Measurements from ENCODE around the gene CRISP2. TPM values are rescaled to one million over a fixed set of nuclear protein-coding genes. Genes with fewer than 3 reads are reported as not detected.
"Not testable (repeated sequence)": the region's sequence is repeated elsewhere in the genome, so short reads cannot be mapped to it uniquely, and the experiment has no call there.

CRISP2 gene
- total and polyA plus RNA-seq, 2 donors (not counting 1 experiment from before 2014, with no cell fraction given): not detected

DNA sequence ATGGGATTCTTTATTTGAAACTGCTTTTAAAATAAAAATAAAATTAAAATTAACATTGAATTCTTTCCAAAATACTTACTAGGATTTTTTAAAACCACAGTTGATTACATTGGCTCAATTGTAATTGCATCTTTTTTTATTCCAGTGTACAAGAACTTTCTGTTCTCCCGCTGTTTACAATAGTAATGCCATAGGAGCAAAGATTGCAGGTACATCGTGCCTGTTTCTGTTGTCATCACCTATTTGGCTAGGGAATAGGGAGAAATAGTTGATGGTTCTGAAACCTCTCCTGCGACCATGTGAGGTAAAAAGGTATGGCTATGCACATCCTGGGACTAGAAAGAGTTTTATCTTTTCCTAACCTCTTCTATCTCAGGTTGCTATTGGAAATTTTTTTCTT lies 48.5 kb downstream of the CRISP2 start:
- TF ChIP-seq, protein P1, sequence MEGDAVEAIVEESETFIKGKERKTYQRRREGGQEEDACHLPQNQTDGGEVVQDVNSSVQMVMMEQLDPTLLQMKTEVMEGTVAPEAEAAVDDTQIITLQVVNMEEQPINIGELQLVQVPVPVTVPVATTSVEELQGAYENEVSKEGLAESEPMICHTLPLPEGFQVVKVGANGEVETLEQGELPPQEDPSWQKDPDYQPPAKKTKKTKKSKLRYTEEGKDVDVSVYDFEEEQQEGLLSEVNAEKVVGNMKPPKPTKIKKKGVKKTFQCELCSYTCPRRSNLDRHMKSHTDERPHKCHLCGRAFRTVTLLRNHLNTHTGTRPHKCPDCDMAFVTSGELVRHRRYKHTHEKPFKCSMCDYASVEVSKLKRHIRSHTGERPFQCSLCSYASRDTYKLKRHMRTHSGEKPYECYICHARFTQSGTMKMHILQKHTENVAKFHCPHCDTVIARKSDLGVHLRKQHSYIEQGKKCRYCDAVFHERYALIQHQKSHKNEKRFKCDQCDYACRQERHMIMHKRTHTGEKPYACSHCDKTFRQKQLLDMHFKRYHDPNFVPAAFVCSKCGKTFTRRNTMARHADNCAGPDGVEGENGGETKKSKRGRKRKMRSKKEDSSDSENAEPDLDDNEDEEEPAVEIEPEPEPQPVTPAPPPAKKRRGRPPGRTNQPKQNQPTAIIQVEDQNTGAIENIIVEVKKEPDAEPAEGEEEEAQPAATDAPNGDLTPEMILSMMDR (IDR thresholded peaks at IDR 0.05): no peak
- TF ChIP-seq EZH2 (IDR thresholded peaks at IDR 0.05; ENCODE audit: borderline replicate concordance, insufficient read depth, low read depth, low read length, poor library complexity, severe bottlenecking): no peak
- no peak for ATAC-seq (ENCODE audit: low read depth)

DNA sequence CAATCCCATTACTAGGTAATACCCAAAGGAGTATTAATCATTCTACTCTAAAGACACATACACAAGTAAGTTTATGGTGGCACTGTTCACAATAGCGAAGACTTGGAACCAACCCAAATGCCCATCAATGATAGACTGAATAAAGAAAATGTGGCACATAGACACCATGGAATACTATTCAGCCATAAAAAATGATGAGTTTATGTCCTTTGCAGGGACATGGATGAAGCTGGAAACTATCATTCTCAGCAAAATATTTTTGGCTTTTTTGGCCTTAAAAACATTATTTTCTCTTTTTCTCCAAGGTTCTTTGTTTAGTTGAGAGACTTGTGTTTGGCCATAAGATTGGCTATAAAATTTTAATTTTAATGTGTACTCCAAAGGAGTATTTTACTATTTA lies 49.3 kb downstream of the CRISP2 start:
- H3K27me3 ChIP-seq (replicated peaks in 1 of 4; ENCODE audit: control extremely low read depth in 1 of 4, control insufficient read depth in 3 of 4, insufficient read depth in 4 of 4, low read length in 3 of 4); intact Hi-C loops (cut with micrococcal nuclease); CTCF ChIA-PET; H4K20me1 ChIP-seq (ENCODE audit: control insufficient read depth, insufficient read depth, low read length, poor library complexity, severe bottlenecking); H3K27me3 Mint-ChIP-seq; H3K4me3 Mint-ChIP-seq; H3K4me3 ChIP-seq (ENCODE audit: control extremely low read depth in 1 of 5, extremely low read depth in 1 of 5, insufficient read depth in 1 of 5, low read depth in 2 of 5, low read length in 4 of 5); H2AFZ ChIP-seq (ENCODE audit: insufficient read depth, low read depth, low read length, poor library complexity, severe bottlenecking); H3K4me1 Mint-ChIP-seq; H3K9me3 ChIP-seq (ENCODE audit: control extremely low read depth in 1 of 3, control insufficient read depth in 2 of 3, insufficient read depth in 1 of 3, low read length in 2 of 3); H3K27ac ChIP-seq (ENCODE audit: low read length in 2 of 2); ATAC-seq (ENCODE audit: low read depth); H3K36me3 ChIP-seq (replicated peaks in 1 of 2; ENCODE audit: control extremely low read depth in 1 of 2, control insufficient read depth in 1 of 2, extremely low read depth in 1 of 2, insufficient read depth in 2 of 2, low read length in 1 of 2); H3K4me1 ChIP-seq (ENCODE audit: control insufficient read depth in 2 of 2, insufficient read depth in 2 of 2, low read length in 2 of 2); H3K9me3 Mint-ChIP-seq (ENCODE audit: insufficient read depth); H3K27ac Mint-ChIP-seq; DNase-seq; H3K79me2 ChIP-seq (ENCODE audit: control insufficient read depth, insufficient read depth, low read length); H3K4me2 ChIP-seq (replicated peaks; ENCODE audit: low read depth, low read length, poor library complexity, severe bottlenecking); H3K9ac ChIP-seq (ENCODE audit: low read length); POLR2A ChIA-PET: not testable (repeated sequence)
- no CpG with 5 or more reads among the region's 1 CpG for WGBS (ENCODE audit: insufficient coverage)

More for the DNA sequence above, 48.5 kb downstream of the CRISP2 start:
- Mint-ChIP-seq H3K4me1 (no peaks in the 10 kb centered on the region), H3K4me3 (no peak overlapping the region), H3K27ac (no peak overlapping the region), H3K27me3 (no peaks in the 10 kb centered on the region), H3K9me3 (ENCODE audit: insufficient read depth) (no peaks in the 10 kb centered on the region)
- Histone ChIP-seq H3K36me3 (replicated peaks in 1 of 2; ENCODE audit: control extremely low read depth in 1 of 2, control insufficient read depth in 1 of 2, extremely low read depth in 1 of 2, insufficient read depth in 2 of 2, low read length in 1 of 2) (no peaks in the 10 kb centered on the region), H3K9ac (ENCODE audit: low read length) (no peak overlapping the region), H4K20me1 (ENCODE audit: control insufficient read depth, insufficient read depth, low read length, poor library complexity, severe bottlenecking) (no peaks in the 10 kb centered on the region), H3K9me3 (ENCODE audit: control extremely low read depth in 1 of 3, control insufficient read depth in 2 of 3, insufficient read depth in 1 of 3, low read length in 2 of 3) (no peaks in the 10 kb centered on the region), H3K27me3 (replicated peaks in 1 of 4; ENCODE audit: control extremely low read depth in 1 of 4, control insufficient read depth in 3 of 4, insufficient read depth in 4 of 4, low read length in 3 of 4) (no peaks in the 10 kb centered on the region), H3K4me3 (ENCODE audit: control extremely low read depth in 1 of 5, extremely low read depth in 1 of 5, insufficient read depth in 1 of 5, low read depth in 2 of 5, low read length in 4 of 5) (no peak overlapping the region), H3K27ac (ENCODE audit: low read length in 2 of 2) (no peak overlapping the region), H2AFZ (ENCODE audit: insufficient read depth, low read depth, low read length, poor library complexity, severe bottlenecking) (no peak overlapping the region), H3K4me1 (ENCODE audit: control insufficient read depth in 2 of 2, insufficient read depth in 2 of 2, low read length in 2 of 2) (no peaks in the 10 kb centered on the region), H3K79me2 (ENCODE audit: control insufficient read depth, insufficient read depth, low read length) (no peaks in the 10 kb centered on the region), H3K4me2 (replicated peaks; ENCODE audit: low read depth, low read length, poor library complexity, severe bottlenecking) (no peak overlapping the region)
- POLR2A ChIA-PET: no interaction called here
- intact Hi-C loops (cut with micrococcal nuclease): no loop called here
- CTCF ChIA-PET: no interaction called here
- DNase-seq: no peak
- 95% methylated on average over 2 of the region's 3 CpGs for WGBS (ENCODE audit: insufficient coverage)

Measured in B cell (primary cell).